ENCODE measurements around the gene GGA2.
"Not testable (repeated sequence)": the region's sequence is repeated elsewhere in the genome, so short reads cannot be mapped to it uniquely, and the experiment has no call there.

Gene GGA2

DNA sequence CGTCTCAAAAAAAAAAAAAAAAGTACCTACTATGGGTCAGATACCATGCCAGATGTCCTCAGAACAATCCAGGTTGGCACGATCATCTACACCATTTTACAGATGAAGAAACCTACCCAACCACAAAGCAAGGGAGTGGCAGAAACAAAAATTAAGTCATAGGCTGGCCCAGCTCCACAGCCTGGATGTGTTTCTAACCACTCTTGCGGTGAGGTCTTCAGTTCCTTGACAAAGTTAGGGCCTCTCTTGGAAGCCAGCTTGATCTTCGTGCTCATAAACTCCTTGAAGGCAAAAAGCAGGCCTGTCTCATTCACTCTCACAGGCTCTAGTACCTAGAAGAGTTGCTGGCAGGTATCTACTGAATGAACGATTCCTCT is 6.2 kb downstream of the GGA2 start:
- no peak for DNase-seq (ENCODE audit: low read depth)

DNA sequence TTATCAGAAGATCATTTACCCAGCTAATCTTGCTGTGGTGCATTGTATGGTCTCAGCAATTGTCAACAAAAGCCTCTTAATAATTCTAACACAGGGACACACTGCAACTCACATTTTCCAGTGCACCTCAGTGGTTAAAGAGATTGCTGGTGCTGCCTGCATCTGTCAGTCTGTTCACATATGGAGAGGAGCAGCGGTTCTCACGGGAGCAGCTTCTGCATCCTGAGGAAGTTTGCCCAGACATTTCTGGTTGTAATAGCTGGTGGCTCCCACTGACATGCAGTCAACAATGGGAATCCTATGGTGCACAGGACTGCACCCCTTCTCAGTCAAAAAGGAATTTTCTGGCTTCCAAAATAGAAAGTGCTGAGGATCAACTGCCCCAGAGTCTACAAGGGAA is 7.8 kb downstream of the GGA2 start:
- DNase-seq (ENCODE audit: low read depth) = no peak

DNA sequence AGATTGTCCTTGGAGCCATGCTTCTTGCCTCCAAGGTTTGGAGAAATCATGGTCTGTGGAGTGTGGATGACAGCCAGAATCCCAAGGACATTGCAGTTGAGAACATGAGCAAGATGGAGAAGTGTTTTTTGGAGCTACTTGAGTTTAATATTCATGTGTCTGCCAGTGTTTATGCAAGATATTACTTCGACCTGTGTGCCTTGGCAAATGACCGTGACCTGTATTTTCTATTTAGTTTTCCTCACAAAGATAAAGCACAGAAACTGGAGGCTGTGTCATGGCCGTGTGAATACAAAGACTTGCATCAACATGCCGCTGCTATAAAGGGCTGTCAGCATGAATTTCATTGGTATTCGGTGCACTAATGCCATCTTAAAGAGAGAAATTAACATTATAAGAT is 9.0 kb downstream of the GGA2 start:
- no peak for DNase-seq (ENCODE audit: low read depth)

DNA sequence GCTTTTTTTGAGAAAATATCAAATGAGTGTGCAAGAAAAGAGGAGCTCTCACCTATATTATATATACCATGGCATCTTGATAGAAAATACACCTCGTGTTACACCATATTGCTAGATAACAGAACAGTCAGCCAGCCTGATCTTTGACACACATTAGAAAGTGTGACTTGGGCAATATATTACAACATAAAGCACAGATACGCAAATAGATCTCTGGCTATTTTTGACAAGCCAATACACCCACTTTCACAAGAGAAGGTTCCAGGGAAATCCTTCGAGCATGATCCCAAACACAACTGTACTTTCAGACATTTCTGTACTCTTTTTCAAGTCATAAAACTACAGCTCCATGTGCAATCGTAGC is 9.4 kb downstream of the GGA2 start:
- DNase-seq (ENCODE audit: low read depth) = no peak

DNA sequence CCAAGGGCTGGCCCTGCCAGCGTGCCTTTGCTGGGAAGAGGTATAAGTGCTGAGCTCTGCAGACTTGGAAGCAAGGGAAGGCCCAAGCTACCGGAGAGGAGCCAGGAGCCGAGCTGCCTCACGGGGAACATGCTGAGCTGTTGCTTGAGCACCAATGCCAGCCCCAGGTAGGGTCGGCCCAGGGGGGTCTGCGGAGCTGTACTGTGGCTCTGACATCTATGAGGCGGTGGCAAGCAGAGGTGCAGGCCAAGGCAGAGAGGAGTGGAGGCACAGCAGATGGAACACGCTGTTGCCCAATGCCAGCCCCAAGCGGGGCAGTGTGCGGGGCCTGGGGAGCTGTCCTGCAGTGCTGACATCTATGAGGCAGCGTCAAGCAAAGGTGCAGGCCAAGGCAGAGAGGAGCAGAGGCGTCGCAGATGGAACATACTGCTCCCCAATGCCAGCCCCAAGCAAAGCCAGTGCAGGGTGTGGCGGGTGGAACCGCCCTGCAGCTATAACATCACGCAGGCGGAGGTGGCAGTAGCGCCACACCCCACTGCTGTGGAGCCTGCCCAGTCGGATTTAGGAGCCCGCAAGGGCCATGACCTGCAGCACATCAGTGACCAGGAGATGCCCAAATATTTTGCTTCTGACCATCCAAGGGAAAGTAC is 10.0 kb downstream of the GGA2 start:
- DNase-seq (ENCODE audit: low read depth) = no peak

DNA sequence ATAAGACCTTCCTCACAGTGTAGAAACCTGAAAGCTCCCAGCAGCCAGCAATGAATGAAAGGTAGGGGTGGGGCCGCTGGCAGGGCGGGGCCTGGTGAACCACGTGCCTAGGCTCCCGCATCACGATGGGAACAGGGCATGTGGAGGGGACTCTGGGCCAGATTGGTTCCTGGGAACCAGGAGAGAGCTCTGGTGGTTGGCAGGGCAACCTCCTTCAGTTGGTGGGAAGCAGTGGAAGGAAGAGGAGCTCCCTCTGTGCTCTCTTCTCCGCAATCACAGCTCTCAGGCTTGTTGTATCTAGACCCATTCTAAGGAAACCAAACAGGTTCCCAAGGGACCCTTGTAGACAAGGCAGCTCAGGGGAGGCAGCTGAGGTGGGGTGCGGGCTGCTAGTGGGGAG is 10.5 kb downstream of the GGA2 start:
- no peak for DNase-seq (ENCODE audit: low read depth)

DNA sequence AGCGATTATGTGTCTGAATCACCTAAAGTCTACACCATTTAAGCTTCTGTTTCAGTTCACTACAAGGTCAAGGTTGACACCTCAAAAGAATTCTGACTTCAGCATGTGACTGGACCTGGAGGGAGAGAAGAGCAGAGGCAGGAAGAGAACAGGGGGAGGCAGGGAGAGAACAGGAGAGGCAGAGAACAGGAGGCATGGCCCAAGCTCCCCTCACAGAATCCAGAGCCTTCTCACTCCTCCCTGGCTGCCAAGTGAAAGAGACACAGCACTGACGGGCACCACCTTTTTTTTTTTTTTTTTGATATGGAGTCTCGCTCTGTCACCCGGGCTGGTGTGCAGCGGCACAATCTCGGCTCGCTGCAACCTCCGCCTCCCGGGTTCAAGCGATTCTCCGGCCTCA is 11.4 kb downstream of the GGA2 start:
- no peak for DNase-seq (ENCODE audit: low read depth)

DNA sequence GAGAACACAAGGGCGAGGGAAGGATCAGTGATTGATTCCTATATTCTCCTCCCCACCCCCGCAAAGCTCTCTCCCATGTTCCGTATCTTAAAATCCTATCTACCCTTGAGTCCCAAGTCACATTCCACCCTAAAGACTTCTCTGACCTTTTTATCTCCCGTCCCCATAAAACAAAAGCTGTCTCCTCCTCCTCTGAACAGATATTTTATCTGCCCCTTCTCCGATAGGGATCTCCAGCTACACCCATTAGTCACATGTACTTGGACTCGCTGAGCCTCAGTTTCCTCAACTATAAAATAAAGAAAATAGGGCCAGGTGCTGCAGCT is 12.8 kb downstream of the GGA2 start:
- DNase-seq (ENCODE audit: low read depth) = no peak

DNA sequence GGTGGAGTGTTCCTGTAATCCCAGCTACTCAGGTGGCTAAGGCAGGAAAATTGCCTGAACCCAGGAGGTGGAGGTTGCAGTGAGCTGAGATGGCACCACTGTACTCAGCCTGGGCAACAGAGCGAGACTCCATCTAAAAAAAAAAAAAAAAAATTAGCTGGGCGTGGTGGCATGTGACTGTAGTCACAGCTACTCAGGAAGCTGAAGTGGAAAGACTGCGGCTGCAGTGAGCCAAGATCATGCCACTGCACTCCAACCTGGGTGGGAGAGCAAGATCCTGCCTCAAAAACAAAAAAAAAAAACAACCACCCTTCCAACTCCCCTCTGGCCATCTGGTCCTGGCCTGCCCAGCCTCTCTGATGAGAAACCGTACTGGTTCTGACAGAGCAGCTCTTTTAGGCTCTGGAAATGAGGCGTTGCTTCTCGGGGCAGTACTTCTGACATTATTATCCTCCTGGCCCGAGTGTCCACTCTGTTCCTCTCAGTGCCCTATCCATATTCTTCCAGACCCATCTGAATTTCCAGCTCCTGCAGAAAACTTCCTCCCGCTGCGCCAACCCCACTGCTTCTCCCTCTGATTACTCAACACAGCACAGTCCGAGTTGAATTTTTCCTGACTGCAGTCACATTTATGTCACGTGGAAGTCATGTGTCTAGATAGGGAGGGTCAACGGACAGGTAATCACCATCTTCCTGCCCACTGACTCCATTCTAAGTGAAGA is 13.3 kb downstream of the GGA2 start:
- no peak for DNase-seq (ENCODE audit: low read depth)

DNA sequence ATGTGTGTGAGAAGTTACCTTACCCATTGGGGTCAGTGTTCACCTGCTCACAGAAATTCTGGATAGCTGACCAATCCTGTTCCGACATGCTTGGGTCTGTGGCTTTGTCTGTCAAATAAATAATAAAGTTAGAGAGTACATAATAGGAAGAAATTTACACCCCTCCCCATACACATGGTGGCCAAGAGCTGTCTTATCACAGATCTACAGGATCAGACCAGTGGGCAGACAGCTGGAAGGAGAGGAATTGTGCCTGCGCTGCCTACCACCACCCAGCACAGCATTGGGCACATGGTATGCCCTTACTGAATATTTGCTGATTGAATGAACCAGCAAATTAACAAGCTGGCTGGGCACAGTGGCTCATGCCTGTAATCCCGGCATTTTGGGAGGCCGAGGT is 14.6 kb downstream of the GGA2 start:
- DNase-seq (ENCODE audit: low read depth) = no peak

DNA sequence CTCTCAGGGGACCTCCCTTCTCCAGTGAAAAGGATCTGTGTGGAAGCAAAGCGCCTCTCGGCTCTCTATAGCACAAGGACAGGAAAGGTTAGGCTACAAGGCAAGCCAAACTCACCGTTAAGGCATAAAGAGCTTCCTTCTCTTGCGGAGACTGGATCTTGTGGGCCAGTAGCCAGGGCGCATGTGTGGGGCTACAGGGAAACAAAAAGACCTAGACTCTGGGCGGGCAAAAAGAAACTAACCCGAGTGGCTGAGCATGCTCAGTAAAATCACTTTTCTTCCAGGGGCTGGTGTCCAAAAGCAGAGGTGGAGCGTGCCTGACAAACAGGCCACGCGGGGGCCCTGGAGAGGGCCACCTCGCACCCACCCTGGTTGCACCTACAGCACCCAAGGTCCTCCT is 16.1 kb downstream of the GGA2 start:
- DNase-seq (ENCODE audit: low read depth) = no peak

DNA sequence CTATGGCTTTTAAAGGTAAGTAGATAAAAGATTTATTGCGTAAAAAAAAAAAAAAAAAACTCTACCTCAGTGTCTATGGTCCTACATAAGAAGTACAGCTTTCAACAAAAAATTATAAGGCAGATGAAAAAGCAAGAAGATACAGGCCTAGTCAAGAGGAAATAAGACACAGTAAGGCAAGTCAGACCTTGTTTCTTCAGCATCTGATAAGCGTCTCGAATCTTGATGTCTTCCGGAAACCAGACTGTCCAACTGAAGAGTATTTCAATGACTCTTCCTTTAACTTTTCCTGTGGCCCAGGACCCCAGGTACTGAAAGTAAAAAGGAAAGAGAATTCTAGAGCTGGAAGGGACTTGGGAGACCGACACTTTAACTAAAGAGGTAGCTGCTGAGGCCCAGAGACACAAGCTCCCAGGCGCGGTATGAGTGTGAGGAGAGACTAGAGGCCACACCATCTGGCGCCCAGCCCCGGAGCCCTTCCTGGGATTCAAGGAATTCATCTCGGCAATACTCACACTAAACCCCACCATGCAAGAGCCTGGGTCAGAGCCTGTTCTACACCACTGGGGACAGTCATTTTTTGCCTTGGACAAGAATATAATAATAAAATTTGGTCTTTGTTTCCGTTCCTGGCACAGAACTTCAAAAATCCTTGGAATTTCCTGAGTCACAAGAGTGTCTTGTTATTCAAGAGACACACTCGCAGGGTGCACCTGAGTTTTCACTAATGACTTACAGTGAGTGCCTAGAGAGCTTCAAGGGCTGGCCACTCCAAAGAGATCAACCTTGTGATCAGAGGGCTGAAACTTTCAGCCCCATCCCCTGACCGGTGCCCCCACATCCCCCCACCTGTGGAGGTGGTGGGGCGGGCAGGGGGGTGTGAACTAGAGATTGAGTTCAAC is 18.6 kb downstream of the GGA2 start:
- DNase-seq (ENCODE audit: low read depth) = no peak

DNA sequence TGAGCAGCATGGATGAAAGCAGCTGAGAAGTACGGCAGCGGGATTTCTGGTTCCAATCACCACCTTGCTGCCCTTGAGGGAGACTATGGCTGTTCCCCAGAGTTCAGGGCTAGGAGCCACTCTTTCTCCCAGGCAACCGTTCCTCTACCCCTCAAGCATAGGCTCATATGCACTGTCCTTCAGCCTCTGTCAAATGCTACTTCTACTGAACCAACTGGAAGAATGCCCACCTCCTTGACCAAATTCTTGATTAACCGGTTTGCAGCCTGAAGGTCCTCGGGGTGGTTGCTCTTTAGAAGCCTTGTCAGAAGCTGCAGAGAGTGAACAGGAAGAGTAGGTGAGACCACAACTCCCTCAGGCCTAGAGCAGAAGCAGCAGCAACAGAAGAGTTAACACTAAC is 23.8 kb downstream of the GGA2 start:
- no peak for DNase-seq (ENCODE audit: low read depth)

DNA sequence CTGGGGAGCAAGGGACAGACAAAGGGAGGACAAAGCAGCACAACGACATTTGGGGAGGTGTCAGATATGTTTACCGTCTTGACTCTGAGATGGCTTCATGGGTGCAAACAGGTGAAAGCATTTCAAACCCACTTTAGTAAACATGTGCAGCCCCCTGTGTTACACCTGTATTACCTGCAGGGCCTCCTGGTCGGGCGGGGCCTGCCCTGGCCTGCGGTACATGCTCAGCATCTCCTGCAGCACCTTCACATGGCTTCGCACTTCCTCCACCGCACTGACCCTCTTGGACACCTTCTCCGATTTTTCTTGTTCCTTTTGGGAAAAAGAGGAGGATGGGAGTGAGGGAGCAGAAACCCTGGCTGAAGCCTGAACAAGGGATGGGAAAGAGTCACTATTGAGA is 24.5 kb downstream of the GGA2 start:
- DNase-seq (ENCODE audit: low read depth) = no peak

DNA sequence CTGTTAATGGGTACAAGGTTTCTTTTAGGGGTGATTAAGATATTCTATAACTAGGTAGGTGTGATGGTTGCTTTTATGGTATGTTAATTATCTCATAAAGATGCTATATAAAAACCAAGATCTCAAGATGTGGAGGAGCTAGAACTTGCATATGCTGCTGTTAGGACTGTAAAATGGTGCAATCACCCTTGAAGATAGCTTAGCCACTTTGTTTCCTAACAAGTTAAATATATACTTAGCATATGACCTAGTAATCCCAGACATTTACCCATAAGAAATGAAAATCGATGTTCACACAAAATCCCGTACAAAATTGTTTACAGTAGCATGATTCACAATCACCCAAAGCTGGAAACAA is 25.1 kb downstream of the GGA2 start:
- no peak for DNase-seq (ENCODE audit: low read depth)

DNA sequence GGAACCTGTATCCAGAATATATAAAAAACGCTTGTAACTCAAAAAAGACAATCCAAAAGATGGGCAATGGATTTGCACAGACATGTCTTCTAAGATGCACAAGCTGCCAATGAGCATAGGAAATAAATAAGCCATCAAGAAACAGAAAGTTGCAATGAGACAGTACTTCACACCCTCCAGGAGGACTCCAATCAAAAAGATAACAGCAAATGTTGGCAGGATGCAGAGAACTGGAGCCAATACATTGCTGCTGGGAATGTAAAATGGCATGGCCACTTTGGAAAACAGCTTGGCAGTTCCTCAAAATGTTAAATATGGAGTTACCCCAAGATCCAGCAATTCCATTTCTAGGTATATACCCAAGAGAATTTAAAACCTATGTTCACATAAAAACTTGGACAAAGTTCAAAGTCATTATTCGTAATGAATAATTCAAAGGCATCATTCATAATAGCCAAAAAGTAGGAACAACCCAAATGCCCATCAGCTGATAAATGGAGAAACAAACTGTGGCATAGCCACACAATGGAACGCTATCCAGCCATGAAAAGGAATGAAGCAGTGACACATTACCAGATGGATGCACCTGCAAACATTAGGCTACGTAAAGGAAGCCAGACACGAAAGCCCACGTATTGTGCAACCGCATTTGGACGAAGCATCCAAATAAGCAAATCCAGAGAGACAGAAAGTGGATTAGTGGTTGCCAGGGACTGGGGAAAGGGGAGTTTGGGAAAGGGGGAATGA is 25.6 kb downstream of the GGA2 start:
- no peak for DNase-seq (ENCODE audit: low read depth)

DNA sequence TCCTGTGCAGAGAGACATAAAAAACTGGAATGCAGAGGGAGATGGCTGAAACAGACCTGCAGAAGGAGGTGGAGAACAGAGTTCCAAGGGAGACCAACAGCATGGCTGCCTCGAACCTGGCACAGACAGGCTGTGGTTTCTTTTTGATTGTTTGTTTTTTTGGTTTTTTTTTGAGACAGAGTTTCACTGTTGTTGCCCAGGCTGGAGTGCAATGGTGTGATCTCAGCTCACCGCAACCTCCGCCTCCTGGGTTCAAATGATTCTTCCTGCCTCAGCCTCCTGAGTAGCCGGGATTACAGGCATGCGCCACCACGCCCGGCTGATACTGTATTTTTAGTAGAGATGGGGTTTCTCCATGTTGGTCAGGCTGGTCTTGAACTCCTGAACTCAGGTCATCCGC is 26.8 kb downstream of the GGA2 start:
- DNase-seq (ENCODE audit: low read depth) = not testable (repeated sequence)

DNA sequence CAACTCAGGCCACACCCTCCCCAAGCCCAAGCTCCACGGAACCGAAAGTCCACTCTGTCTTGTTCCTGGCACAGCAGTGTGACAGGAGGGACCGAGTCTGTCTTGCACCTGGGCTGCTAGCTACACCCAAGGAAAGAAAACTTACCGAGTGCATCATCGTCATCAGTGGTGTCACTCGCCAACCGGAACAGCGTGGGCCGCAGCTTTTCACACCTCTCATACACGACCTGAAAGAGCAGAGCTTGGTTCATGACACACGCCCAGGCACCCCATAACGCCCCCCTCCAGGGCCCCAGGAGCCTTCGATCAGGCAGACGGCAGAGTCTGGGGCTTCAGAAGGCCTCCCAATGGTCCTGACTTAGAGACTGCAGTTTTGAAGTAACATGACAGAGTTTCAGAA is 27.5 kb downstream of the GGA2 start:
- peak; percentile 23 for DNase-seq (ENCODE audit: low read depth)

DNA sequence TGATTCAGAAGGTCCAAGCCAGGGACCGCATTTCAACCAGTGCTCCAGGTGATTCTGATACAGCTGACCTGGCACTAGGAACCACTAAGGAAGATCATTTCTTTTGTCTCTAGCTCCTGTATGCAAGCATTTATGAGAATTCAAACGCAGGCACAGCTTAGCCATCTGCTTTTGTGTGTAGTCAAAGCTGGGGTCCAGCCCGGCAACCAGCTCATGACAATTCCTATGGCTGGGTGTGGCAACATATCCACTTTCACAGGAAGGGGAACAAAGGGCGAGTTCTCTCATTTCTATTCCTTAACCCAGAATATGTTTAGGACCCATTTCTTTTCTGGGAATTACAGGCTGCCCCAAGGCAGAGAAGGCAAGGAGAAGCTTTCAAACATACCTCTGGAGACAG is 30.0 kb downstream of the GGA2 start:
- no peak for DNase-seq (ENCODE audit: low read depth)

DNA sequence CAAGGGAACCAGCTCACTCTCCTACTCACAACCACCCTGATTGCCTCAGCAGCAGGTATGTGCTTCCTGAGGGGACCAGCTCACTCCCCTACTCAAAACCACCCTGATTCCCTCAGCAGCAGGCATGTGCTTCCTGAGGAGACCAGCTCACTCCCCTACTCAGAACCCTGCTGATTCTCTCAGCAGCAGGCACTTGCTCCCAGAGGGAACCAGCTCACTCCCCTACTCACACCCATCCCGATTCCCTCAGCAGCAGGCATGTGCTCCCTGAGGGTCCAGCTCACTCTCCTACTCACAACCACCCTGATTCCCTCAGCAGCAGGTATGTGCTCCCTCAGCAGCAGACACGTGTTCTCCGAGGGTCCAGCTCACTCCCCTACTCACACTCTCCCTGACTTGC is 31.2 kb downstream of the GGA2 start:
- no peak for DNase-seq (ENCODE audit: low read depth)

DNA sequence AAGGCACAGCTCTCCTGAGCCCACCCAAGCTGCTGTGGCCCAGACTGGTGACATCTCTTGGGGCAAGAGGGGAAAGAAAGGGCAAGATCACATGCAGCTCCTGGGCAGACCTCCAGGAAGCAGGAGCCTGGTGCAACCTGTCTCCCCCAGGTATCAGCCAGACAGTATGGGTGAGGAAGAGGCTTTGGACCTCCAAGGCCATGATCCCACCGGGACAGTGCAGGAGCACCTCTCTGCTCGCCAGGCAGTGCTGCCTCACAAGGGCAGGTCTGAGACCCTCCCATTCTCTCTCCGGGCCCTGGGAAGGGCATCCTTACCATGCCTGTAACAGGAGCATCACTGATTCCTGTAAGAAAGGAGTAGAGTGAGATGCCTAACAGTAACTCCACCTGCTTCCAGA is 31.7 kb downstream of the GGA2 start:
- no peak for DNase-seq (ENCODE audit: low read depth)

DNA sequence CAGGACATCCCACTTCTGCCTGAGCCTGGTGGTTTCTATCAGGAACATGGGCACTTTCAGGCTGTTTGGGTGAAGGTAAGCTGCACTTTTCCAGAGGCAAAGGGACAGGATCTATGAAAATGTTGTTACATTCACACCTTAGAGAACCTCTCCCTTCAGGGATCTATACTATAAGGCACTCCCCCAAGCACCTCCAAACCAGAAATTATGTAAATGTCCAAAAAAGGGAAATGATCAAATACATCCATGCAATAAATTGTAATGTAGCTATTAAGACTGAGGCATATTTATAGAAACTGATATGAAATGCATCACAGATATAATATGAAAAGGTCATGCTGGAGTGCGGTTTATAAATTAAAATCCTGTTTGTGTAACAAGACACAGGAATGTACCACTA is 34.0 kb downstream of the GGA2 start:
- DNase-seq (ENCODE audit: low read depth) = no peak

DNA sequence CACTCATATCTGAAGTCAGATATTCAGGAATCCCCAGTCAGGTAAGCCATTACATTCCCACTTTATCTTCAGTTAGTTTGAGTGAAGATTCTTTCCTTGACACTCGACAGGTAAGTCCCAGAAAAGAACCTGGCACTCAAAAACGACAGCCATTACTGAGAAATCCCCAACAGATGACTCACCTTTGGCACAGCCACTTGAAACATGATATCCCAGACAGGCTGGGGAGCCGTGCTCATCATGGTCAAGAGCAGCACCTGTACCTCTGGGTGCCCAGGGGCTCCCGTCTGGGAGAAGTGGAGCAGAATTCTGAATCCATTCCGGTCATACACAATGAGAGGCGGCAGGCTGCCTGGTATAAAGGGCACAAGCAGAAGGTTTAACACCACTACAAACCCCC is 40.5 kb downstream of the GGA2 start:
- no peak for DNase-seq (ENCODE audit: low read depth)
